CD8-positive, alpha-beta memory T cell (primary cell): Measurements from ENCODE around the gene ROCK2. TPM values are rescaled to one million over a fixed set of nuclear protein-coding genes. Genes with fewer than 3 reads are reported as not detected.

ENCODE experiments used
- CTCF ChIA-PET: fragments of 350-600 bp; sonication (Branson Sonifier 250); formaldehyde crosslinking; loops from one replicate; lab custom pipeline; 2021; ENCODE audit warnings: antibody characterized with exemption; lab: Charles Lee
- POLR2A ChIA-PET: fragments of 350-600 bp; sonication (Branson Sonifier 250); formaldehyde crosslinking; loops from one replicate; lab custom pipeline; 2021; ENCODE audit warnings: antibody characterized with exemption; lab: Charles Lee
- DNase-seq, 5 donors: peaks; one replicate each; pipeline versions ENCODE4 v3.0.0 to v3.0.0-alpha.2; 2020 to 2022; ENCODE audit warnings: mixed read lengths in 1 of 5
- H3K27ac ChIP-seq: one replicate; pipeline ENCODE4 v1.7.0; 2013; ENCODE audit warnings: low read depth, mild to moderate bottlenecking, low read length, moderate library complexity
- H3K27me3 ChIP-seq: 2 replicates; pipeline ENCODE4 v1.7.0; 2013; ENCODE audit warnings: low read length, mild to moderate bottlenecking; ENCODE audit not compliant: insufficient read depth, poor library complexity, severe bottlenecking
- H3K36me3 ChIP-seq: 2 replicates; pipeline ENCODE4 v1.7.0; 2013; ENCODE audit warnings: mild to moderate bottlenecking, low read length, moderate library complexity; ENCODE audit not compliant: insufficient read depth
- H3K4me1 ChIP-seq: 2 replicates; pipeline ENCODE4 v1.7.0; 2013; ENCODE audit warnings: mild to moderate bottlenecking, low read length, moderate library complexity; ENCODE audit not compliant: insufficient read depth
- H3K4me3 ChIP-seq: 2 replicates; pipeline ENCODE4 v1.7.0; 2013; ENCODE audit warnings: mild to moderate bottlenecking, low read length
- H3K9me3 ChIP-seq: 2 replicates; pipeline ENCODE4 v1.7.0; 2013; ENCODE audit warnings: mild to moderate bottlenecking, low read length
- H3K27ac Mint-ChIP-seq, 8 donors: one replicate each; pipeline ENCODE4 v1.8.0; 2020 to 2021; ENCODE audit warnings: mixed read lengths in 8 of 8, mild to moderate bottlenecking in 6 of 8, inconsistent platforms in 3 of 8, moderate library complexity in 3 of 8
- H3K27me3 Mint-ChIP-seq, 2 donors: one replicate each; pipeline ENCODE4 v1.8.0; 2020 to 2021; ENCODE audit warnings: mixed read lengths in 2 of 2, mild to moderate bottlenecking in 1 of 2, moderate library complexity in 1 of 2
- H3K36me3 Mint-ChIP-seq, 3 donors: one replicate each; pipeline ENCODE4 v1.8.0; 2020 to 2021; ENCODE audit warnings: mixed read lengths in 3 of 3, inconsistent platforms in 1 of 3, mild to moderate bottlenecking in 1 of 3
- H3K4me1 Mint-ChIP-seq, 3 donors: one replicate each; pipeline ENCODE4 v1.8.0; 2020 to 2021; ENCODE audit warnings: mixed read lengths in 3 of 3, inconsistent platforms in 1 of 3, mild to moderate bottlenecking in 1 of 3
- H3K4me3 Mint-ChIP-seq, 7 donors: one replicate each; pipeline ENCODE4 v1.8.0; 2020 to 2021; ENCODE audit warnings: mixed read lengths in 7 of 7, mild to moderate bottlenecking in 6 of 7, moderate library complexity in 4 of 7, inconsistent platforms in 2 of 7
- H3K9me3 Mint-ChIP-seq, 5 donors: one replicate each; pipeline ENCODE4 v1.8.0; 2020 to 2022; ENCODE audit warnings: mixed read lengths in 5 of 5, mild to moderate bottlenecking in 3 of 5, moderate library complexity in 2 of 5, inconsistent platforms in 1 of 5
- polyA plus RNA-seq: library from polyadenylated mRNA; unstranded; fragments of 300-500 nt; fragmentation: Illumina TruSeq; gene quantifications from one replicate; pipeline ENCODE4 v1.2.3, GENCODE V29; 2021
- total RNA-seq, 2 experiments: library from RNA; stranded (reverse); gene quantifications; one replicate each; pipeline ENCODE4 v1.2.3, GENCODE V29; 2021

ROCK2 gene
- total and polyA plus RNA-seq, 3 experiments from 2014 or later = 15.5 to 22.9 (median 19.5) TPM

GRCh38 chr2:11309706-11310105 lies 34.7 kb downstream of the ROCK2 start:
- CTCF ChIA-PET = no interaction called here
- H3K27me3 Mint-ChIP-seq = no peaks in the 10 kb centered on the region
- no peak overlapping the region for H3K27ac Mint-ChIP-seq
- H3K4me1 ChIP-seq = peaks cover 1% of the 10 kb centered on the region
- H3K36me3 ChIP-seq = no peaks in the 10 kb centered on the region
- no peaks in the 10 kb centered on the region for H3K9me3 Mint-ChIP-seq
- no peak overlapping the region for H3K27ac ChIP-seq
- no peak overlapping the region for H3K4me3 Mint-ChIP-seq
- POLR2A ChIA-PET = no interaction called here
- no peak overlapping the region for H3K4me3 ChIP-seq
- H3K4me1 Mint-ChIP-seq = peaks cover 24 to 47% (median 39%) of the 10 kb centered on the region in 3 donors
- peaks cover 0 to 3% (median 0%) of the 10 kb centered on the region in 3 donors for H3K36me3 Mint-ChIP-seq
- no peak for DNase-seq
- no peaks in the 10 kb centered on the region for H3K27me3 ChIP-seq
- no peaks in the 10 kb centered on the region for H3K9me3 ChIP-seq

GRCh38 chr2:11307764-11308415 lies 36.5 kb downstream of the ROCK2 start:
- Mint-ChIP-seq H3K27me3 (no peaks in the 10 kb centered on the region), H3K4me3 (no peak overlapping the region), H3K36me3 (peaks cover 0 to 3% (median 0%) of the 10 kb centered on the region in 3 donors), H3K4me1 (peaks cover 22 to 39% (median 38%) of the 10 kb centered on the region in 3 donors), H3K9me3 (no peaks in the 10 kb centered on the region), H3K27ac (peak overlapping the region in 1 of 8 donors; percentile 33)
- ChIA-PET POLR2A (no interaction called here), CTCF (no interaction called here)
- no peaks in the 10 kb centered on the region for H3K9me3 ChIP-seq
- H3K4me1 ChIP-seq = peaks cover 7% of the 10 kb centered on the region
- DNase-seq = no peak
- no peak overlapping the region for H3K4me3 ChIP-seq
- no peak overlapping the region for H3K27ac ChIP-seq
- no peaks in the 10 kb centered on the region for H3K36me3 ChIP-seq
- no peaks in the 10 kb centered on the region for H3K27me3 ChIP-seq

GRCh38 chr2:11305958-11306357 lies 38.5 kb downstream of the ROCK2 start:
- Mint-ChIP-seq H3K27ac (no peak overlapping the region), H3K4me3 (no peak overlapping the region), H3K36me3 (peaks cover 0 to 3% (median 0%) of the 10 kb centered on the region in 3 donors), H3K27me3 (no peaks in the 10 kb centered on the region), H3K4me1 (peaks cover 18 to 26% (median 25%) of the 10 kb centered on the region in 3 donors), H3K9me3 (no peaks in the 10 kb centered on the region)
- no peaks in the 10 kb centered on the region for H3K27me3 ChIP-seq
- no peak overlapping the region for H3K4me3 ChIP-seq
- ChIA-PET CTCF (no interaction called here), POLR2A (no interaction called here)
- no peaks in the 10 kb centered on the region for H3K36me3 ChIP-seq
- H3K27ac ChIP-seq = no peak overlapping the region
- no peaks in the 10 kb centered on the region for H3K9me3 ChIP-seq
- peaks cover 7% of the 10 kb centered on the region for H3K4me1 ChIP-seq
- no peak for DNase-seq

- H3K9me3 ChIP-seq = no peaks in the 10 kb centered on the region
- peaks cover 18 to 27% (median 23%) of the 10 kb centered on the region in 3 donors for H3K4me1 Mint-ChIP-seq
- H3K4me1 ChIP-seq = peaks cover 7% of the 10 kb centered on the region
- H3K4me3 ChIP-seq = no peak overlapping the region
- DNase-seq = no peak
- no peaks in the 10 kb centered on the region for H3K36me3 ChIP-seq
- CTCF ChIA-PET = no interaction called here
- H3K27me3 Mint-ChIP-seq = no peaks in the 10 kb centered on the region
- no peaks in the 10 kb centered on the region for H3K27me3 ChIP-seq
- POLR2A ChIA-PET = no interaction called here
- peaks cover 0 to 3% (median 0%) of the 10 kb centered on the region in 3 donors for H3K36me3 Mint-ChIP-seq
- H3K4me3 Mint-ChIP-seq = no peak overlapping the region
- H3K27ac ChIP-seq = no peak overlapping the region
- no peaks in the 10 kb centered on the region for H3K9me3 Mint-ChIP-seq
- H3K27ac Mint-ChIP-seq = no peak overlapping the region
These were observed 39.1 kb downstream of the ROCK2 start for GRCh38 chr2:11305338-11305737.

GRCh38 chr2:11304476-11304875 lies 40.0 kb downstream of the ROCK2 start:
- Mint-ChIP-seq H3K27ac (no peak overlapping the region), H3K9me3 (no peaks in the 10 kb centered on the region), H3K27me3 (no peaks in the 10 kb centered on the region), H3K36me3 (peaks cover 0 to 3% (median 0%) of the 10 kb centered on the region in 3 donors), H3K4me3 (no peak overlapping the region), H3K4me1 (peaks cover 21 to 32% (median 28%) of the 10 kb centered on the region in 3 donors)
- DNase-seq = no peak
- Histone ChIP-seq H3K4me3 (no peak overlapping the region), H3K27me3 (no peaks in the 10 kb centered on the region), H3K4me1 (peaks cover 7% of the 10 kb centered on the region), H3K9me3 (no peaks in the 10 kb centered on the region), H3K27ac (no peak overlapping the region), H3K36me3 (no peaks in the 10 kb centered on the region)
- ChIA-PET POLR2A (no interaction called here), CTCF (interaction anchor here (1.1 kb wide), 1 partner anchor 17 kb away, joined by 3 read pairs; no protein-coding TSS in a partner anchor)

- Histone ChIP-seq H3K9me3 (no peaks in the 10 kb centered on the region), H3K36me3 (no peaks in the 10 kb centered on the region), H3K27me3 (no peaks in the 10 kb centered on the region), H3K27ac (no peak overlapping the region), H3K4me1 (peaks cover 7% of the 10 kb centered on the region), H3K4me3 (no peak overlapping the region)
- Mint-ChIP-seq H3K27ac (no peak overlapping the region), H3K27me3 (no peaks in the 10 kb centered on the region), H3K4me1 (peaks cover 21 to 40% (median 35%) of the 10 kb centered on the region in 3 donors), H3K9me3 (no peaks in the 10 kb centered on the region), H3K4me3 (no peak overlapping the region), H3K36me3 (peaks cover 0 to 3% (median 0%) of the 10 kb centered on the region in 3 donors)
- ChIA-PET CTCF (interaction anchor here (1.1 kb wide), 1 partner anchor 18 kb away, joined by 3 read pairs; no protein-coding TSS in a partner anchor), POLR2A (no interaction called here)
- no peak for DNase-seq
These were observed 41.0 kb downstream of the ROCK2 start for GRCh38 chr2:11303290-11304013.

GRCh38 chr2:11299439-11299838 lies 45.0 kb downstream of the ROCK2 start:
- Mint-ChIP-seq H3K4me3 (no peak overlapping the region), H3K36me3 (no peaks in the 10 kb centered on the region), H3K9me3 (no peaks in the 10 kb centered on the region), H3K27me3 (no peaks in the 10 kb centered on the region), H3K27ac (no peak overlapping the region), H3K4me1 (peaks cover 16 to 44% (median 34%) of the 10 kb centered on the region in 3 donors)
- Histone ChIP-seq H3K4me3 (no peak overlapping the region), H3K27ac (no peak overlapping the region), H3K4me1 (peaks cover 3% of the 10 kb centered on the region), H3K27me3 (no peaks in the 10 kb centered on the region), H3K9me3 (no peaks in the 10 kb centered on the region), H3K36me3 (no peaks in the 10 kb centered on the region)
- no peak for DNase-seq
- ChIA-PET POLR2A (no interaction called here), CTCF (no interaction called here)

- no peaks in the 10 kb centered on the region for H3K36me3 Mint-ChIP-seq
- ChIA-PET CTCF (no interaction called here), POLR2A (no interaction called here)
- H3K27me3 Mint-ChIP-seq = no peaks in the 10 kb centered on the region
- no peak overlapping the region for H3K27ac Mint-ChIP-seq
- no peak overlapping the region for H3K27ac ChIP-seq
- H3K36me3 ChIP-seq = no peaks in the 10 kb centered on the region
- H3K4me1 ChIP-seq = no peaks in the 10 kb centered on the region
- no peak overlapping the region for H3K4me3 Mint-ChIP-seq
- no peaks in the 10 kb centered on the region for H3K9me3 ChIP-seq
- DNase-seq = no peak
- no peak overlapping the region for H3K4me3 ChIP-seq
- H3K9me3 Mint-ChIP-seq = no peaks in the 10 kb centered on the region
- H3K4me1 Mint-ChIP-seq = peaks cover 18 to 46% (median 36%) of the 10 kb centered on the region in 3 donors
- no peaks in the 10 kb centered on the region for H3K27me3 ChIP-seq
These were observed 45.8 kb downstream of the ROCK2 start for GRCh38 chr2:11298592-11298991.
